Measurements from ENCODE around the gene RBM46. TPM values are rescaled to one million over a fixed set of nuclear protein-coding genes. Genes with fewer than 3 reads are reported as not detected.
"Not testable (repeated sequence)": the region's sequence is repeated elsewhere in the genome, so short reads cannot be mapped to it uniquely, and the experiment has no call there.

RBM46 gene
- total RNA-seq, 2 donors from 2014 or later, result not detected

DNA sequence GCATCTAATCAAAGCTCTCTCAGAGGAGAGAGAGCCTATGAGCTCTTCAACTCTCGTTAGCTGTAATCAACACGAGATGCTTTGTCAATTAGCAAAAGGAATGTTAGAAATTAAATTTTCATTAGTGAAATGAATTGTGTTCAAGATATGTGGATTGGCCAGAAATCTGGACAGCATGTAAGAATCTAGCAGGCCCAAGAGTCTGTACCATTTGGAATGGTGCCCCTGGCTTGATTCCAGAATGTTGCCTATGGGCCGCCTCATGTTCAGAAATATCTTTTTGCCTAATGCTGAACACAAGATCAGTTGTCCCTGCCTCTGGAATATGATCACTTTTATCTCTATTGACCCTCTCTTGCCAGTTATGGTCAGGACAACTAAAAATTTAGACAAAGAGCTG lies 88.2 kb downstream of the RBM46 start:
- DNase-seq, result no peak
- ATAC-seq, result no peak
- Mint-ChIP-seq H3K4me3 (no peak overlapping the region), H3K36me3 (ENCODE audit: low read depth) (no peaks in the 10 kb centered on the region), H3K27me3 (no peaks in the 10 kb centered on the region), H3K4me1 (no peaks in the 10 kb centered on the region), H3K27ac (no peak overlapping the region)
- H3K9me3 ChIP-seq (ENCODE audit: control insufficient read depth, low read length, poor library complexity, severe bottlenecking), result no peaks in the 10 kb centered on the region

GRCh38 chr4:154872198-154872597 lies 91.1 kb downstream of the RBM46 start:
- Mint-ChIP-seq H3K27me3 (no peaks in the 10 kb centered on the region), H3K27ac (no peak overlapping the region), H3K36me3 (ENCODE audit: low read depth) (no peaks in the 10 kb centered on the region), H3K4me3 (no peak overlapping the region), H3K4me1 (no peaks in the 10 kb centered on the region)
- no peak for DNase-seq
- no peak for ATAC-seq
- H3K9me3 ChIP-seq (ENCODE audit: control insufficient read depth, low read length, poor library complexity, severe bottlenecking), result no peaks in the 10 kb centered on the region

DNA sequence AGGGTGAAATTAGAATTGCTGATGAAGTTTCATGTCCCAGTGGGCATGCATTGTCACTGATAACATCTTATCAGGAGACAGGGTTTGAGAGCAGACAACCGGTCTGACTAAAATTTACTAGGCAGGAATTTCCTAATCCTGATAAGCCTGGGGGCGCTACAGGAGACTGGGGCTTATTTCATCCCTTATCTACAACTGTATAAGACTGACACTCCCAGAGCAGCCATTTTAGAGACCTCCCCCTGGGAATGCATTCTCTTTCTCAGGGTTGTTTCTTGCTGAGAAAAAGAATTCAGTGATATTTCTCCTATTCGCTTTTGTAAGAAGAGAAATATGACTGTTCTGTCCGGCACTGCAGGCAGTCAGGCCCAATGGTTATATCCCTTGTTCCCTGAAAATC lies 93.0 kb downstream of the RBM46 start:
- not testable (repeated sequence) for H3K27me3 Mint-ChIP-seq; H3K4me1 Mint-ChIP-seq; H3K36me3 Mint-ChIP-seq (ENCODE audit: low read depth); DNase-seq; H3K4me3 Mint-ChIP-seq; H3K9me3 ChIP-seq (ENCODE audit: control insufficient read depth, low read length, poor library complexity, severe bottlenecking); ATAC-seq; H3K27ac Mint-ChIP-seq

DNA sequence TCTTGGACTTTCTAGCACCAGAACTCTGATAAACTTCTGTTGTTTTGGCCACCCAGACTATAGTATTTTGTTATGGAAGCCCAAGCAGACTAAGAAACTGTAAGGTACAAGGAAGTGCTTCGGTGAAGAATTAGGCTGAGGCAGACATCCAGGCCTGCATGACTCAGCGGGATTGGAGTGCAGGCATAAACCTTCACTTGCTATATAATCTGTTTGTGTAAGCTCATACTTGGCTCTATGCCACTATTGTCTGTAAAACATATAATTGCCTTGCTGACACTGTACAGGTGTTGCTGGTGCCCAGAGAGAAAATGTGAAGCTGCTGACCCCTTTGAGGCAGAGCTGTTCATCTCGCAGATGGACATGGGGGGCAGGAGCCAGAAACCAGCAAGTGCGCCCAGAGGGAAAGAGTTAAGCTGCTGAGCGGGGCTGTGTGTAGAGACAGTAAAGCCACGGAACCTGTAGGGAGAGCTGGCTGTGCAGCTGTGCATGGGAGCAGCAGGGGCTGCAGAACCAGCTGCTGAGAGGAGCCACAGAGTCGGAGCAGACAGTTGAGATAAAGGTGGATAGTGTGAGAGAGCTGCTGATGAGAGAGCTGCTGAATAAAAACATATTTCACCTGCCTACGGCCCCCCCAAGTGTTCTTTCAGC lies 96.2 kb downstream of the RBM46 start:
- H3K27ac Mint-ChIP-seq, result no peak overlapping the region
- no peaks in the 10 kb centered on the region for H3K9me3 ChIP-seq (ENCODE audit: control insufficient read depth, low read length, poor library complexity, severe bottlenecking)
- ATAC-seq (no peak), DNase-seq (no peak)
- H3K4me3 Mint-ChIP-seq, result no peak overlapping the region
- H3K27me3 Mint-ChIP-seq, result no peaks in the 10 kb centered on the region
- no peaks in the 10 kb centered on the region for H3K4me1 Mint-ChIP-seq
- no peaks in the 10 kb centered on the region for H3K36me3 Mint-ChIP-seq (ENCODE audit: low read depth)

Other genes starting within 250 kb of the RBM46 start
- gene PLRG1, start 230.9 kb upstream of the RBM46 start, total RNA-seq, result 10 to 100 TPM; 42.5 to 49.7 TPM
- not detected for gene FGB, start 218.3 kb upstream of the RBM46 start, total RNA-seq
- gene FGA, start 190.5 kb upstream of the RBM46 start, total RNA-seq, result not detected
- gene FGG, start 168.6 kb upstream of the RBM46 start, total RNA-seq, result not detected
- gene LRAT, start 37.3 kb upstream of the RBM46 start, total RNA-seq, result not detected